GM12801 (cell line): ENCODE results near the gene PPARG.

Experiments
- CTCF ChIP-seq: IDR thresholded peaks from one replicate; pipeline ENCODE4 v1.5.1; 2011; ENCODE audit warnings: control low read depth; ENCODE audit not compliant: insufficient read length; ENCODE audit errors: extremely low read depth

PPARG gene

GRCh38 chr3:12296511-12296910 lies 7.6 kb downstream of the PPARG start:
- TF ChIP-seq CTCF: no peak

GRCh38 chr3:12299026-12299425 lies 10.2 kb downstream of the PPARG start:
- no peak for TF ChIP-seq CTCF

- TF ChIP-seq CTCF: no peak
These were observed 11.3 kb downstream of the PPARG start for GRCh38 chr3:12300137-12300536.

- no peak for TF ChIP-seq CTCF
These were observed 12.2 kb downstream of the PPARG start for GRCh38 chr3:12301031-12301430.

GRCh38 chr3:12301513-12301912 lies 12.6 kb downstream of the PPARG start:
- TF ChIP-seq CTCF: no peak

GRCh38 chr3:12302564-12302963 lies 13.7 kb downstream of the PPARG start:
- no peak for TF ChIP-seq CTCF

GRCh38 chr3:12303534-12303933 lies 14.7 kb downstream of the PPARG start:
- TF ChIP-seq CTCF: no peak

- no peak for TF ChIP-seq CTCF
These were observed 15.1 kb downstream of the PPARG start for GRCh38 chr3:12303993-12304392.
